Sigmoid colon (tissue), 4 donors: ENCODE measurements around the gene MAGEA4.

Source experiments
- CTCF ChIP-seq, 4 experiments: fragments of 450-650 bp in 3 of 4; fragments of 200-600 bp in 1 of 4; IDR thresholded peaks; one replicate each; pipeline ENCODE4 v1.5.1; 2016 to 2019; ENCODE audit warnings: antibody characterized with exemption in 4 of 4, mild to moderate bottlenecking in 3 of 4, moderate library complexity in 2 of 4
- EP300 ChIP-seq, 4 donors: sonication (generic); formaldehyde crosslinking; IDR thresholded peaks; one replicate each; pipeline ENCODE4 v1.6.1; 2017; ENCODE audit warnings: antibody characterized with exemption in 4 of 4
- POLR2A ChIP-seq, 2 donors: fragments of 450-650 bp; IDR thresholded peaks; one replicate each; pipeline ENCODE4 v1.6.1; 2016; ENCODE audit warnings: antibody characterized with exemption in 2 of 2, mild to moderate bottlenecking in 2 of 2, moderate library complexity in 2 of 2
- POLR2AphosphoS5 ChIP-seq, 4 donors: sonication (generic); formaldehyde crosslinking; IDR thresholded peaks; one replicate each; pipeline ENCODE4 v1.6.1; 2017; ENCODE audit warnings: antibody characterized with exemption in 4 of 4

- no peak for TF ChIP-seq POLR2AphosphoS5 (IDR thresholded peaks at IDR 0.05)
- no peak for TF ChIP-seq CTCF (IDR thresholded peaks at IDR 0.05)
- TF ChIP-seq POLR2A (IDR thresholded peaks at IDR 0.05): no peak
- no peak for TF ChIP-seq EP300 (IDR thresholded peaks at IDR 0.05)
These were observed 39.6 kb upstream of the MAGEA4 start for GRCh38 chrX:151873096-151873495.
